NCI-H774 (cell line): Measurements from ENCODE around the gene DDX17.

Source experiments
- DNase-seq: peaks from one replicate; lab custom pipeline; 2025; lab: John Stamatoyannopoulos, UW

Gene DDX17

GRCh38 chr22:38506118-38506962 is at the start of gene DDX17:
TSS of gene DDX17 (minus strand) at chr22:38506311.
- DNase-seq = peak; percentile 78

- no peak for DNase-seq
Measured at GRCh38 chr22:38554281-38554680, 48.2 kb upstream of the DDX17 start.

- no peak for DNase-seq
Measured at GRCh38 chr22:38549101-38549894, 43.2 kb upstream of the DDX17 start.

- no peak for DNase-seq
Measured at GRCh38 chr22:38540701-38541100, 34.6 kb upstream of the DDX17 start.

GRCh38 chr22:38531251-38531938 is 25.3 kb upstream of the DDX17 start:
- DNase-seq = no peak

GRCh38 chr22:38524429-38524828 is 18.3 kb upstream of the DDX17 start:
- no peak for DNase-seq

- DNase-seq = no peak
Measured at GRCh38 chr22:38523479-38523878, 17.4 kb upstream of the DDX17 start.

- no peak for DNase-seq
Measured at GRCh38 chr22:38523029-38523428, 16.9 kb upstream of the DDX17 start.

GRCh38 chr22:38519453-38520250 is 13.5 kb upstream of the DDX17 start:
- DNase-seq = no peak

GRCh38 chr22:38518620-38519019 is 12.5 kb upstream of the DDX17 start:
- no peak for DNase-seq

- no peak for DNase-seq
Measured at GRCh38 chr22:38513063-38513462, 7.0 kb upstream of the DDX17 start.

GRCh38 chr22:38510416-38510970 is 4.4 kb upstream of the DDX17 start:
- no peak for DNase-seq

GRCh38 chr22:38505541-38506117 is 482 bp downstream of the DDX17 start:
- DNase-seq = peak; percentile 27

GRCh38 chr22:38504731-38505540 is 1.2 kb downstream of the DDX17 start:
- DNase-seq = no peak

- no peak for DNase-seq
Measured at GRCh38 chr22:38503021-38503420, 3.1 kb downstream of the DDX17 start.

GRCh38 chr22:38501797-38502672 is 4.1 kb downstream of the DDX17 start:
- no peak for DNase-seq

- DNase-seq = no peak
Measured at GRCh38 chr22:38497869-38498268, 8.2 kb downstream of the DDX17 start.

GRCh38 chr22:38494939-38495338 is 11.2 kb downstream of the DDX17 start:
- DNase-seq = no peak

- no peak for DNase-seq
Measured at GRCh38 chr22:38494498-38494897, 11.6 kb downstream of the DDX17 start.
